COLO668 (cell line): ENCODE data around the gene TEF.

Experiments used
- DNase-seq: peaks from one replicate; lab custom pipeline; 2025; ENCODE audit not compliant: unreplicated experiment; lab: John Stamatoyannopoulos, UW

The TEF gene

GRCh38 chr22:41381329-41382097 is at the start of gene TEF:
TSS of gene TEF (plus strand) at chr22:41381942. CDS start at chr22:41382045, 103 bp downstream.
- peak; percentile 98 for DNase-seq

- DNase-seq: no peak
Observed at GRCh38 chr22:41332217-41332939, 49.4 kb upstream of the TEF start.

GRCh38 chr22:41333806-41334205 is 47.9 kb upstream of the TEF start:
- no peak for DNase-seq

- DNase-seq: no peak
Observed at GRCh38 chr22:41334215-41334614, 47.5 kb upstream of the TEF start.

GRCh38 chr22:41334951-41335635 is 46.6 kb upstream of the TEF start:
- DNase-seq: no peak

GRCh38 chr22:41338614-41339212 is 43.0 kb upstream of the TEF start:
- no peak for DNase-seq

GRCh38 chr22:41339823-41340222 is 41.9 kb upstream of the TEF start:
- no peak for DNase-seq

- DNase-seq: no peak
Observed at GRCh38 chr22:41340357-41340756, 41.4 kb upstream of the TEF start.

- DNase-seq: no peak
Observed at GRCh38 chr22:41341012-41341411, 40.7 kb upstream of the TEF start.

GRCh38 chr22:41341990-41342389 is 39.8 kb upstream of the TEF start:
- no peak for DNase-seq

- no peak for DNase-seq
Observed at GRCh38 chr22:41343300-41343699, 38.4 kb upstream of the TEF start.

GRCh38 chr22:41343717-41344116 is 38.0 kb upstream of the TEF start:
- no peak for DNase-seq

GRCh38 chr22:41344189-41344788 is 37.5 kb upstream of the TEF start:
- no peak for DNase-seq

GRCh38 chr22:41345807-41346335 is 35.9 kb upstream of the TEF start:
- DNase-seq: no peak

- DNase-seq: no peak
Observed at GRCh38 chr22:41347066-41347859, 34.5 kb upstream of the TEF start.

- DNase-seq: no peak
Observed at GRCh38 chr22:41348964-41349484, 32.7 kb upstream of the TEF start.

GRCh38 chr22:41350087-41350486 is 31.7 kb upstream of the TEF start:
- no peak for DNase-seq

GRCh38 chr22:41351011-41351410 is 30.7 kb upstream of the TEF start:
- no peak for DNase-seq

GRCh38 chr22:41352058-41352457 is 29.7 kb upstream of the TEF start:
- no peak for DNase-seq
